K562 (cell line): Measurements from ENCODE around the gene PTBP3. TPM values are rescaled to one million over a fixed set of nuclear protein-coding genes. Genes with fewer than 3 reads are reported as not detected.

Experiments used
- ATF7 ChIP-seq: fragments of 450-650 bp; IDR thresholded peaks from 2 replicates; pipeline ENCODE4 v1.7.1; 2014; ENCODE audit warnings: mild to moderate bottlenecking, moderate library complexity
- CXXC5 ChIP-seq: fragments of 250-450 bp; sonication (Bioruptor Pico); IDR thresholded peaks from 2 replicates; pipeline ENCODE4 v1.8.0; 2022; ENCODE audit warnings: inconsistent platforms, mild to moderate bottlenecking, moderate library complexity
- ELF2 ChIP-seq: fragments of 250-450 bp; sonication (Bioruptor Pico); IDR thresholded peaks from 2 replicates; pipeline ENCODE4 v1.5.0; 2021; ENCODE audit warnings: mild to moderate bottlenecking
- EP400 ChIP-seq: fragments of 450-650 bp; IDR thresholded peaks from 2 replicates; pipeline ENCODE4 v1.6.1; 2017; ENCODE audit warnings: antibody characterized with exemption, mild to moderate bottlenecking, moderate library complexity
- EWSR1 ChIP-seq: fragments of 450-650 bp; IDR thresholded peaks from 2 replicates; pipeline ENCODE4 v1.6.1; 2018; ENCODE audit warnings: borderline replicate concordance, mild to moderate bottlenecking, low read depth, moderate library complexity; ENCODE audit not compliant: partially characterized antibody
- HNRNPL ChIP-seq: fragments of 200-400 bp; formaldehyde crosslinking; IDR thresholded peaks from 2 replicates; pipeline ENCODE4 v1.6.1; 2017; ENCODE audit warnings: low read depth, mild to moderate bottlenecking, low read length
- KDM4B ChIP-seq, 2 experiments: fragments of 450-650 bp in 1 of 2; sonication (generic) in 1 of 2; IDR thresholded peaks; 2 replicates each; pipeline ENCODE4 v1.6.1; 2016 to 2017; ENCODE audit warnings: borderline replicate concordance in 2 of 2, antibody characterized with exemption in 1 of 2, low read depth in 1 of 2, mild to moderate bottlenecking in 1 of 2
- NFIX ChIP-seq: fragments of 250-450 bp; sonication (Bioruptor Pico); IDR thresholded peaks from 2 replicates; pipeline ENCODE4 v1.4.0; 2020; ENCODE audit warnings: low read depth, mild to moderate bottlenecking, moderate library complexity
- PHF8 ChIP-seq: fragments of 200-600 bp; sonication (generic); IDR thresholded peaks from 2 replicates; pipeline ENCODE4 v1.6.1; 2012; ENCODE audit warnings: mixed run types, mild to moderate bottlenecking, inconsistent platforms, low read length, moderate library complexity, borderline replicate concordance
- POLR2A ChIP-seq: fragments of 450-650 bp; conservative IDR thresholded peaks from 2 replicates; pipeline ENCODE4 v1.6.1; 2016
- SIN3B ChIP-seq: fragments of 450-650 bp; IDR thresholded peaks from 2 replicates; pipeline ENCODE4 v1.6.1; 2017; ENCODE audit warnings: low read depth, mild to moderate bottlenecking, moderate library complexity
- SMARCA4 ChIP-seq: fragments of 450-650 bp; IDR thresholded peaks from 2 replicates; pipeline ENCODE4 v1.6.1; 2016
- SOX6 ChIP-seq: fragments of 450-650 bp; IDR thresholded peaks from 2 replicates; pipeline ENCODE4 v1.6.1; 2014; ENCODE audit warnings: mild to moderate bottlenecking
- TAF7 ChIP-seq: fragments of 450-650 bp; IDR thresholded peaks from 2 replicates; pipeline ENCODE4 v1.6.1; 2016; ENCODE audit warnings: missing genetic modification characterization, missing compliant biosample characterization
- USF1 ChIP-seq: sonication (generic); formaldehyde crosslinking; IDR thresholded peaks from 2 replicates; pipeline ENCODE4 v1.9.0; 2022; ENCODE audit warnings: mild to moderate bottlenecking, missing genetic modification reagents
- ZBTB33 ChIP-seq: sonication (generic); formaldehyde crosslinking; IDR thresholded peaks from 2 replicates; pipeline ENCODE4 v1.8.1; 2023; ENCODE audit warnings: mild to moderate bottlenecking, missing genetic modification reagents
- ZNF449 ChIP-seq: fragments of 250-450 bp; sonication (Bioruptor Pico); IDR thresholded peaks from 2 replicates; pipeline ENCODE4 v1.8.0; 2022; ENCODE audit warnings: moderate library complexity, mild to moderate bottlenecking, inconsistent platforms
- polyA plus RNA-seq, 8 experiments: library from polyadenylated mRNA; depleted of rRNA in 4 of 8; stranded (reverse) in 5 of 8; unstranded in 3 of 8; fragments of >200 nt; fragmentation: Nextera tagmentation in 2 of 8; fragmentation: Illumina TruSeq in 1 of 8; extraction: Ambion mirVana in 2 of 8; extraction: Trizol in 1 of 8; gene quantifications; 2 replicates each; pipeline versions ENCODE4 v1.2.1 to v1.2.3, GENCODE V29; 2011 to 2014; ENCODE audit warnings: inconsistent platforms in 1 of 8, missing spikeins in 1 of 8
- total RNA-seq, 7 experiments: library from RNA; depleted of rRNA in 6 of 7; stranded (reverse); fragments of >200 nt in 6 of 7; fragmentation: Illumina TruSeq in 2 of 7; extraction: Trizol in 2 of 7; gene quantifications; 2 replicates each; pipeline versions ENCODE4 v1.2.1 to v1.2.3, GENCODE V29; 2011 to 2021; ENCODE audit warnings: low replicate concordance in 1 of 7
- TF ChIP-seq, protein P1 (sequence below): sonication (generic); formaldehyde crosslinking; IDR thresholded peaks from 2 replicates; pipeline ENCODE4 v1.8.0; 2022; ENCODE audit warnings: mild to moderate bottlenecking, missing genetic modification reagents
- TF ChIP-seq, protein P2 (sequence below): fragments of 250-450 bp; sonication (Bioruptor Pico); IDR thresholded peaks from 2 replicates; pipeline ENCODE4 v1.5.0; 2020; ENCODE audit warnings: mild to moderate bottlenecking, borderline replicate concordance
- TF ChIP-seq, protein P3 (sequence below): IDR thresholded peaks from 2 replicates; pipeline ENCODE4 v1.6.1; 2011; ENCODE audit not compliant: insufficient read length; ENCODE audit errors: extremely low read depth

The PTBP3 gene
- total and polyA plus RNA-seq, 9 of the 15 experiments (the other 6 are each of a cell fraction or from before 2014, with no cell fraction given) = 22.4 to 132 (median 68.0) TPM

DNA sequence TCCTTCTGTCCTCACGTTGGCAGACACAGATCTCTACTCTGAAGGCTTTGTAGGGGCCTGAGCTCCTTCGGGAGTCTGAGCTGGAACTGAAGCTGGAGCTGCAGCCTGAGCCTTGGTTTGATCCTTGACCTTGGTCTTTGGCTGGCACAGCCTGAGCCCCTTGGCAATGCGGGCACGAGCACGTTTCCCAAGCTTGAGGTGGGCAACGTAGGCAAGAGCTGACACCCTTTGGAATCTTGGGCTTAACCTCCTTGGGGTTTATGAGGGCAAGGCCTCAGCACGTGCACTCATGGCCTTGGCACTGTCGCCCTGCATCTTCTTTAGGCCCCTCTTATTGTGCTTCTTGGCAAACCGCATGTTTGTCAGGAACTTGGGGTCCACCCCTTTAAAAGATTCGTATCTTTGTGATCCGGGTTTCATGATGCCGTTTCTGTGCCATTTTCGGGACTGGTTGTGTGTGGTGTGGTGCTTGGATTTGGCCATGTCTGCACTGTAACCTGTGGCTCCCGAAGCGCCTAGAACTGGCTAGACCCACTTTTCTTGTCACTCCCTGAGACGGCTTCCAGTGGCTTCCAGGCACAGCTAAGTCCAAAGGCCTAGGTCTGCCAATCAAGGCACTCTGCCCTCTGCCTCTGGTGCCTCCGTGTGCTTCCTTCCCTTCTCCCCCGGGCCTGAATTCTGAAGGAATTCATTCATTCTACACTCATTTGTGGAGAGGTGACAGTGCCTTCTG, 159.8 kb downstream of the PTBP3 start (continued):
- TF ChIP-seq CXXC5 (peak; percentile 35), KDM4B (IDR thresholded peaks at IDR 0.05; ENCODE audit: borderline replicate concordance in 2 of 2, low read depth in 1 of 2) (no peak), ZBTB33 (CRISPR knock-in tag) (no peak), TAF7 (tag) (no peak), ZNF449 (CRISPR knock-in tag) (no peak), PHF8 (no peak), NFIX (CRISPR knock-in tag) (no peak), SIN3B (no peak), ELF2 (CRISPR knock-in tag) (no peak), EP400 (no peak), USF1 (CRISPR knock-in tag) (no peak), POLR2A (0 out of 2 replicates have a peak, but pooled peaks have one; percentile 38), SOX6 (no peak), SMARCA4 (no peak), HNRNPL (0 out of 2 replicates have a peak, but pooled peaks have one; percentile 20), EWSR1 (no peak), ATF7 (no peak)
- TF ChIP-seq, protein P1, sequence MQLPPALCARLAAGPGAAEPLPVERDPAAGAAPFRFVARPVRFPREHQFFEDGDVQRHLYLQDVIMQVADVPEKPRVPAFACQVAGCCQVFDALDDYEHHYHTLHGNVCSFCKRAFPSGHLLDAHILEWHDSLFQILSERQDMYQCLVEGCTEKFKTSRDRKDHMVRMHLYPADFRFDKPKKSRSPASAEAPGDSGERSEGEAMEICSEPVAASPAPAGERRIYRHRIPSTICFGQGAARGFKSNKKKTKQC (CRISPR knock-in tag) = no peak
- TF ChIP-seq, protein P2, sequence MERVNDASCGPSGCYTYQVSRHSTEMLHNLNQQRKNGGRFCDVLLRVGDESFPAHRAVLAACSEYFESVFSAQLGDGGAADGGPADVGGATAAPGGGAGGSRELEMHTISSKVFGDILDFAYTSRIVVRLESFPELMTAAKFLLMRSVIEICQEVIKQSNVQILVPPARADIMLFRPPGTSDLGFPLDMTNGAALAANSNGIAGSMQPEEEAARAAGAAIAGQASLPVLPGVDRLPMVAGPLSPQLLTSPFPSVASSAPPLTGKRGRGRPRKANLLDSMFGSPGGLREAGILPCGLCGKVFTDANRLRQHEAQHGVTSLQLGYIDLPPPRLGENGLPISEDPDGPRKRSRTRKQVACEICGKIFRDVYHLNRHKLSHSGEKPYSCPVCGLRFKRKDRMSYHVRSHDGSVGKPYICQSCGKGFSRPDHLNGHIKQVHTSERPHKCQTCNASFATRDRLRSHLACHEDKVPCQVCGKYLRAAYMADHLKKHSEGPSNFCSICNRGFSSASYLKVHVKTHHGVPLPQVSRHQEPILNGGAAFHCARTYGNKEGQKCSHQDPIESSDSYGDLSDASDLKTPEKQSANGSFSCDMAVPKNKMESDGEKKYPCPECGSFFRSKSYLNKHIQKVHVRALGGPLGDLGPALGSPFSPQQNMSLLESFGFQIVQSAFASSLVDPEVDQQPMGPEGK = no peak
- TF ChIP-seq, protein P3, sequence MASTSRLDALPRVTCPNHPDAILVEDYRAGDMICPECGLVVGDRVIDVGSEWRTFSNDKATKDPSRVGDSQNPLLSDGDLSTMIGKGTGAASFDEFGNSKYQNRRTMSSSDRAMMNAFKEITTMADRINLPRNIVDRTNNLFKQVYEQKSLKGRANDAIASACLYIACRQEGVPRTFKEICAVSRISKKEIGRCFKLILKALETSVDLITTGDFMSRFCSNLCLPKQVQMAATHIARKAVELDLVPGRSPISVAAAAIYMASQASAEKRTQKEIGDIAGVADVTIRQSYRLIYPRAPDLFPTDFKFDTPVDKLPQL = no peak
